ENCODE measurements around the gene LRRC41. TPM values are rescaled to one million over a fixed set of nuclear protein-coding genes. Genes with fewer than 3 reads are reported as not detected.

Gene LRRC41
- total and polyA plus RNA-seq, 2 donors (not counting 1 experiment from before 2014, with no cell fraction given), result 20.1 to 39.0 TPM

- Histone ChIP-seq H3K36me3 (replicated peaks in 1 of 2; ENCODE audit: control extremely low read depth in 1 of 2, control insufficient read depth in 1 of 2, extremely low read depth in 1 of 2, insufficient read depth in 2 of 2, low read length in 1 of 2) (peaks cover 0 to 2% of the 10 kb centered on the region in 2 experiments), H3K4me1 (ENCODE audit: control insufficient read depth in 2 of 2, insufficient read depth in 2 of 2, low read length in 2 of 2) (no peaks in the 10 kb centered on the region), H4K20me1 (ENCODE audit: control insufficient read depth, insufficient read depth, low read length, poor library complexity, severe bottlenecking) (no peaks in the 10 kb centered on the region), H3K4me3 (ENCODE audit: control extremely low read depth in 1 of 5, extremely low read depth in 1 of 5, insufficient read depth in 1 of 5, low read depth in 2 of 5, low read length in 4 of 5) (no peak overlapping the region), H3K4me2 (replicated peaks; ENCODE audit: low read depth, low read length, poor library complexity, severe bottlenecking) (no peak overlapping the region), H3K27me3 (replicated peaks in 1 of 4; ENCODE audit: control extremely low read depth in 1 of 4, control insufficient read depth in 3 of 4, insufficient read depth in 4 of 4, low read length in 3 of 4) (no peaks in the 10 kb centered on the region), H3K27ac (ENCODE audit: low read length in 2 of 2) (no peak overlapping the region), H2AFZ (ENCODE audit: insufficient read depth, low read depth, low read length, poor library complexity, severe bottlenecking) (no peak overlapping the region), H3K9me3 (ENCODE audit: control extremely low read depth in 1 of 3, control insufficient read depth in 2 of 3, insufficient read depth in 1 of 3, low read length in 2 of 3) (no peaks in the 10 kb centered on the region), H3K9ac (ENCODE audit: low read length) (no peak overlapping the region), H3K79me2 (ENCODE audit: control insufficient read depth, insufficient read depth, low read length) (no peaks in the 10 kb centered on the region)
- H3K4me1 Mint-ChIP-seq, result no peaks in the 10 kb centered on the region
- POLR2A ChIA-PET, result no interaction called here
- H3K27me3 Mint-ChIP-seq, result no peaks in the 10 kb centered on the region
- intact Hi-C loops (cut with micrococcal nuclease), result no loop called here
- no peak overlapping the region for H3K4me3 Mint-ChIP-seq
- H3K27ac Mint-ChIP-seq, result no peak overlapping the region
- 100% methylated on average over 1 of the region's 1 CpG for WGBS (ENCODE audit: insufficient coverage)
- CTCF ChIA-PET, result interaction anchor here (1.1 kb wide), 1 partner anchor 39 kb away, joined by 3 read pairs; no protein-coding TSS in a partner anchor
- ATAC-seq (ENCODE audit: low read depth), result no peak
- DNase-seq, result no peak
- no peaks in the 10 kb centered on the region for H3K9me3 Mint-ChIP-seq (ENCODE audit: insufficient read depth)
- TF ChIP-seq CTCF (IDR thresholded peaks at IDR 0.05) (no peak), EZH2 (IDR thresholded peaks at IDR 0.05; ENCODE audit: borderline replicate concordance, insufficient read depth, low read depth, low read length, poor library complexity, severe bottlenecking) (no peak)
Observed at GRCh38 chr1:46262508-46262907, 40.9 kb downstream of the LRRC41 start.

- H3K36me3 ChIP-seq (replicated peaks in 1 of 2; ENCODE audit: control extremely low read depth in 1 of 2, control insufficient read depth in 1 of 2, extremely low read depth in 1 of 2, insufficient read depth in 2 of 2, low read length in 1 of 2), result no peaks in the 10 kb centered on the region
- H3K27me3 ChIP-seq (replicated peaks in 1 of 4; ENCODE audit: control extremely low read depth in 1 of 4, control insufficient read depth in 3 of 4, insufficient read depth in 4 of 4, low read length in 3 of 4), result no peaks in the 10 kb centered on the region
- no peaks in the 10 kb centered on the region for H3K79me2 ChIP-seq (ENCODE audit: control insufficient read depth, insufficient read depth, low read length)
- H3K4me2 ChIP-seq (replicated peaks; ENCODE audit: low read depth, low read length, poor library complexity, severe bottlenecking), result no peak overlapping the region
- H3K9ac ChIP-seq (ENCODE audit: low read length), result no peak overlapping the region
- no peaks in the 10 kb centered on the region for H3K9me3 ChIP-seq (ENCODE audit: control extremely low read depth in 1 of 3, control insufficient read depth in 2 of 3, insufficient read depth in 1 of 3, low read length in 2 of 3)
- H4K20me1 ChIP-seq (ENCODE audit: control insufficient read depth, insufficient read depth, low read length, poor library complexity, severe bottlenecking), result no peaks in the 10 kb centered on the region
- H3K4me3 ChIP-seq (ENCODE audit: control extremely low read depth in 1 of 5, extremely low read depth in 1 of 5, insufficient read depth in 1 of 5, low read depth in 2 of 5, low read length in 4 of 5), result no peak overlapping the region
- DNase-seq, result no peak
- Mint-ChIP-seq H3K4me3 (no peak overlapping the region), H3K4me1 (no peaks in the 10 kb centered on the region), H3K27me3 (no peaks in the 10 kb centered on the region), H3K27ac (no peak overlapping the region), H3K9me3 (ENCODE audit: insufficient read depth) (no peaks in the 10 kb centered on the region)
- H3K4me1 ChIP-seq (ENCODE audit: control insufficient read depth in 2 of 2, insufficient read depth in 2 of 2, low read length in 2 of 2), result no peaks in the 10 kb centered on the region
- no peak overlapping the region for H2AFZ ChIP-seq (ENCODE audit: insufficient read depth, low read depth, low read length, poor library complexity, severe bottlenecking)
- H3K27ac ChIP-seq (ENCODE audit: low read length in 2 of 2), result no peak overlapping the region
- no peak for ATAC-seq (ENCODE audit: low read depth)
- ChIA-PET POLR2A (no interaction called here), CTCF (no interaction called here)
- intact Hi-C loops (cut with micrococcal nuclease), result no loop called here
- no CpG with 5 or more reads among the region's 2 CpGs for WGBS (ENCODE audit: insufficient coverage)
- TF ChIP-seq EZH2 (IDR thresholded peaks at IDR 0.05; ENCODE audit: borderline replicate concordance, insufficient read depth, low read depth, low read length, poor library complexity, severe bottlenecking) (no peak), CTCF (IDR thresholded peaks at IDR 0.05) (no peak)
Observed at GRCh38 chr1:46256523-46256922, 46.9 kb downstream of the LRRC41 start.

All from B cell (primary cell).